ENCODE results near the gene PLK1. TPM values are rescaled to one million over a fixed set of nuclear protein-coding genes. Genes with fewer than 3 reads are reported as not detected.
"Not testable (repeated sequence)": the region's sequence is repeated elsewhere in the genome, so short reads cannot be mapped to it uniquely, and the experiment has no call there.

Gene PLK1
- total RNA-seq, 1 donor from 2014 or later = 1.2 TPM

GRCh38 chr16:23702951-23703350 lies 24.3 kb downstream of the PLK1 start:
- intact Hi-C loops (cut with DNase I) = no loop called here
- no peak for DNase-seq (ENCODE audit: missing footprints)
- no peak for ATAC-seq

- intact Hi-C loops (cut with DNase I) = no loop called here
- ATAC-seq = no peak
- no peak for DNase-seq (ENCODE audit: missing footprints)
These were observed 26.3 kb downstream of the PLK1 start for GRCh38 chr16:23704772-23705516.

GRCh38 chr16:23705517-23705902 lies 26.8 kb downstream of the PLK1 start:
- ATAC-seq (no peak), DNase-seq (ENCODE audit: missing footprints) (no peak)
- intact Hi-C loops (cut with DNase I) = no loop called here

GRCh38 chr16:23706439-23706838 lies 27.8 kb downstream of the PLK1 start:
- DNase-seq (ENCODE audit: missing footprints) (no peak), ATAC-seq (no peak)
- intact Hi-C loops (cut with DNase I) = no loop called here

- no peak for DNase-seq (ENCODE audit: missing footprints)
- no peak for ATAC-seq
- intact Hi-C loops (cut with DNase I) = no loop called here
These were observed 30.8 kb downstream of the PLK1 start for GRCh38 chr16:23709536-23709935.

GRCh38 chr16:23710008-23710407 lies 31.3 kb downstream of the PLK1 start:
- DNase-seq (ENCODE audit: missing footprints) (no peak), ATAC-seq (no peak)
- intact Hi-C loops (cut with DNase I) = no loop called here

GRCh38 chr16:23710504-23710903 lies 31.8 kb downstream of the PLK1 start:
- ATAC-seq (no peak), DNase-seq (ENCODE audit: missing footprints) (no peak)
- intact Hi-C loops (cut with DNase I) = no loop called here

- intact Hi-C loops (cut with DNase I) = no loop called here
- ATAC-seq = no peak
- no peak for DNase-seq (ENCODE audit: missing footprints)
These were observed 33.1 kb downstream of the PLK1 start for GRCh38 chr16:23711785-23712184.

- ATAC-seq (no peak), DNase-seq (ENCODE audit: missing footprints) (no peak)
- intact Hi-C loops (cut with DNase I) = no loop called here
These were observed 34.3 kb downstream of the PLK1 start, which contains the start of gene ERN2 for GRCh38 chr16:23712976-23713375. Gene ERN2, minus strand, starts transcription at chr16:23713222. Its CDS starts 35 bp downstream, at chr16:23713187.

GRCh38 chr16:23716484-23716883 lies 37.8 kb downstream of the PLK1 start:
- no peak for DNase-seq (ENCODE audit: missing footprints)
- intact Hi-C loops (cut with DNase I) = no loop called here
- no peak for ATAC-seq

- intact Hi-C loops (cut with DNase I); ATAC-seq; DNase-seq (ENCODE audit: missing footprints): not testable (repeated sequence)
These were observed 44.0 kb downstream of the PLK1 start for GRCh38 chr16:23722613-23723240.

- ATAC-seq (no peak), DNase-seq (ENCODE audit: missing footprints) (no peak)
- intact Hi-C loops (cut with DNase I) = no loop called here
These were observed 45.6 kb downstream of the PLK1 start for GRCh38 chr16:23724096-23724784.

GRCh38 chr16:23724785-23725131 lies 46.1 kb downstream of the PLK1 start:
- intact Hi-C loops (cut with DNase I) = no loop called here
- no peak for DNase-seq (ENCODE audit: missing footprints)
- no peak for ATAC-seq

GRCh38 chr16:23726710-23727109 lies 48.0 kb downstream of the PLK1 start:
- no peak for DNase-seq (ENCODE audit: missing footprints)
- no peak for ATAC-seq
- intact Hi-C loops (cut with DNase I) = no loop called here

GRCh38 chr16:23728112-23728477 lies 49.4 kb downstream of the PLK1 start:
- ATAC-seq = no peak
- no peak for DNase-seq (ENCODE audit: missing footprints)
- intact Hi-C loops (cut with DNase I) = no loop called here

- DNase-seq (ENCODE audit: missing footprints) (no peak), ATAC-seq (no peak)
- intact Hi-C loops (cut with DNase I) = no loop called here
These were observed 51.1 kb downstream of the PLK1 start for GRCh38 chr16:23729503-23730424.

- no peak for ATAC-seq
These were observed 55.6 kb downstream of the PLK1 start for GRCh38 chr16:23734176-23734893.

GRCh38 chr16:23737423-23738028 lies 58.8 kb downstream of the PLK1 start:
- ATAC-seq; DNase-seq (ENCODE audit: missing footprints); intact Hi-C loops (cut with DNase I): not testable (repeated sequence)

More at GRCh38 chr16:23734176-23734893, 55.6 kb downstream of the PLK1 start:
- DNase-seq (ENCODE audit: missing footprints) = no peak
- intact Hi-C loops (cut with DNase I) = no loop called here
